Fibroblast of villous mesenchyme (primary cell): ENCODE results near the gene MAP2. TPM values are rescaled to one million over a fixed set of nuclear protein-coding genes. Genes with fewer than 3 reads are reported as not detected.

Experiments used
- DNase-seq: peaks from one replicate; pipeline ENCODE4 v3.0.0-alpha.2; 2010; ENCODE audit warnings: low read depth
- H3K4me3 ChIP-seq: 2 replicates; pipeline ENCODE4 v1.5.1; 2011; ENCODE audit warnings: low read depth, mild to moderate bottlenecking, low read length
- CTCF ChIP-seq: IDR thresholded peaks from 2 replicates; pipeline ENCODE4 v1.5.1; 2012; ENCODE audit warnings: low read depth, mild to moderate bottlenecking, low read length; ENCODE audit not compliant: insufficient read depth
- total RNA-seq: library from RNA; depleted of rRNA; stranded (reverse); fragments of >200 nt; gene quantifications from 2 replicates; pipeline ENCODE4 v1.2.3, GENCODE V29; 2012

Gene MAP2
- total RNA-seq, 1 donor = 37.1 TPM

GRCh38 chr2:209579230-209579749 is 155.4 kb downstream of the MAP2 start:
- no peak for TF ChIP-seq CTCF
- peak; percentile 7 for DNase-seq
- peak overlapping the region; percentile 13 for H3K4me3 ChIP-seq

GRCh38 chr2:209581040-209581439 is 157.2 kb downstream of the MAP2 start:
- TF ChIP-seq CTCF = no peak
- no peak overlapping the region for H3K4me3 ChIP-seq
- no peak for DNase-seq

- H3K4me3 ChIP-seq = no peak overlapping the region
- DNase-seq = no peak
- no peak for TF ChIP-seq CTCF
These were observed 158.4 kb downstream of the MAP2 start for GRCh38 chr2:209582281-209582680.

- no peak for TF ChIP-seq CTCF
- DNase-seq = no peak
- H3K4me3 ChIP-seq = no peak overlapping the region
These were observed 160.6 kb downstream of the MAP2 start for GRCh38 chr2:209584472-209584871.

- no peak for TF ChIP-seq CTCF
- no peak for DNase-seq
- H3K4me3 ChIP-seq = no peak overlapping the region
These were observed 161.1 kb downstream of the MAP2 start for GRCh38 chr2:209584915-209585314.

- no peak for TF ChIP-seq CTCF
- H3K4me3 ChIP-seq = no peak overlapping the region
- DNase-seq = no peak
These were observed 167.2 kb downstream of the MAP2 start for GRCh38 chr2:209591021-209591420.

GRCh38 chr2:209592106-209592505 is 168.3 kb downstream of the MAP2 start:
- no peak for DNase-seq
- no peak for TF ChIP-seq CTCF

More at GRCh38 chr2:209592106-209592505, 168.3 kb downstream of the MAP2 start:
- no peak overlapping the region for H3K4me3 ChIP-seq
